GM18498 (cell line): ENCODE results near the gene RIPOR2.

Source experiments
- ATAC-seq: cut with Tn5 transposase; IDR thresholded peaks from one replicate; pipeline ENCODE4 v1.9.1; 2021; ENCODE audit warnings: mild to moderate bottlenecking, moderate library complexity; ENCODE audit not compliant: unreplicated experiment

The RIPOR2 gene

DNA sequence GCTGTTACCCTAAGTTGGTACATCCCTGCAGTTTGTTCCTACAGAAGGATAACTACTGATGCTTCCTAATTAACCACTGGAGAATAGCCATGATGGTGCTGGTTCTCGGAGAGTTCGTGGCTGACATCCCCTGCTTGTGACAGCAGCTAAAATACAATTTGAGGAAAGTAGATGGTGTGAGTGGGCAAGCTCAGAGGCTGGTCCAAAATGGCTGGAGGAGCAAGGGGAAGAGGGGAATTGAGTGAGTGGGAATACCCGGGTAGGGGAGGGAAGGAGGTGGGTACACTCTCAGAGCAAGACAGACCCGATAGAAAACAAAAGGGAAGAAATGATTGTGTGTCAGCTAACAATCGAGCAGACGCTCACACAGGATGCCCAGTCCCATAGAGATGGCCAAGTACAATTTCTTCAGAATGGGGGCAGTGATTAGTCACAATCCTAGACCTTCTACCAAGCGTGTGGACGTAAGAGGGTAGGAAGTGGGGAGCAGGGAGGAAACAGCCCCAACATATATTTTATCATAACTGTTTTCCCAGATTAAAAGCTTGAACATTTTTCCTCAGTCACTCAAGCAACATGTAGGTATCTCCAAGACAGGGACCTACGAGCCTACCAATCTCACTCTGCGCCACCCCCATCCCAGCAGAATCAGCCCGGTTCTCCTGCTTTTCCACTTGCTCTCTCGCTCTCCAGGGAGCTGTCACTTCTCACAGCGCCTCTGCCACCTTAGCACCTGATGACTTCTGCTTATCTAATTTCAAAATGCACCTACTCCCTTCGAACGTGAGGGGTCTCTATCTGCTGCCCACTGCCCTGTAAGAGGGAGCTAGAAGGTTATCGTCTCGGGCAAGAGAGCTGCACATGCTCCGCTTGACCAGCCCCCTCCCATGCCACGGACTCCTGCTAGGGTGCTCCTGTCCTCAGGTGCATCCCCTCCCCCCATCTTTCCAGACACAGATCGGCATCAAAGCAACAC lies 26.2 kb downstream of the RIPOR2 start:
- ATAC-seq = no peak

DNA sequence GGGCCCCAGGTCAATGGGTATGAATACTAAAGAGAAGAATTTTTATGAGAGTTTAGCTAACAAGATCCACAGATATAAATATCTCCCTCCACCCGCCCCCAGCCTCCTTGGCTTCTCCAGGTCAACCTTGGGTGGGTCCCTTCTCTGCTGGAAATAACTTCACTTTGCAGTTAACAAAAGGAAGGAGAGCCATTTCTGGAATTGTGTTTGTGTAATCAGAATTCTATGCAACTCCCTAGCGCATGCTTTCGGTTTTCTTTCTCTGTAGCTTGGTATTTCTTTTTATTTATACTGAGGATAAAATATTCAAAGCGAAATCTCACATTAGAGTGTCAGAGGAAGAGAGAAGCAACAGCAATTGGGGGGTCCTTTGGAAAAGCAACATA lies 27.1 kb downstream of the RIPOR2 start:
- ATAC-seq = no peak

- ATAC-seq = no peak
Measured at GRCh38 chr6:24907919-24908649, 27.7 kb downstream of the RIPOR2 start.

GRCh38 chr6:24906314-24906713 lies 29.4 kb downstream of the RIPOR2 start:
- no peak for ATAC-seq

DNA sequence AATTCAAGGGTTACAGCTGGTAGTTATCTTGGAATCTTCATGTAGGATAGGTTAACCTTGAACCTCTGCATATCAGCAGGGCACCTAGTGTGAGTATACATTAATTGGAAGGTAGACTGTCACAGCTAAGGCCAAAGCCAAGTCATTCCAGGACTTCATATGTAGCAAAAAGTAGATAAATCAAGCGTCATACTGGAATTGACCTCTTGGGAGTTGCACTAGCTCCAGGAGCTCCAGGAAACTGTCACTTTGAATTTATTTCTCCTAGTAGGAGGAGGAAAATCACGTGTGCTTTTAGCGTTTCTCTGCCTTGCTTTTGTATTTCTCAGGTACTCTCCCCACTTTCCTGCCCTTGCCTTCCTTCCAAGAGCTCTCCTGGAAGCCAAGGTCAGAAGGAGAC lies 30.3 kb downstream of the RIPOR2 start:
- ATAC-seq = no peak

GRCh38 chr6:24903681-24904080 lies 32.1 kb downstream of the RIPOR2 start:
- ATAC-seq = no peak

DNA sequence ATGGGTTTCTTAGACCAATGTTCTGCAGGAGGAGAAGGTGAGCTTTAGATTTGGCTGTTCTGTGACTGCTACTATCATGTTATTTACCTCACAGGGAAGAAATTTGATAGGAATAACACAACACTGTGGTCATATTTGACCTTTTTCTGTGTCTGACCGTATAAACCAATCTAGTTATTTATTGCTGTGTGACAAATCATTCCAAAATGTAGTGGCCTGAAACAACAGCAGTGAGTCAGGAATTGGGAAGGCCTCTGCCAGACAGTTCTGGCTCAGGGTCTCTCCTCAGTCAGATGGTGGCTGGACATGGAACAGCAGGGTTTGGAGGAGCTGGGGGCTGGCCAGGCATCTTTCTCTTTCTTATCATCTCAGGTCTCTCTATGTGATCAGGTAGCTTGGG lies 33.0 kb downstream of the RIPOR2 start:
- no peak for ATAC-seq

- no peak for ATAC-seq
Measured at GRCh38 chr6:24901698-24902328, 33.9 kb downstream of the RIPOR2 start.

DNA sequence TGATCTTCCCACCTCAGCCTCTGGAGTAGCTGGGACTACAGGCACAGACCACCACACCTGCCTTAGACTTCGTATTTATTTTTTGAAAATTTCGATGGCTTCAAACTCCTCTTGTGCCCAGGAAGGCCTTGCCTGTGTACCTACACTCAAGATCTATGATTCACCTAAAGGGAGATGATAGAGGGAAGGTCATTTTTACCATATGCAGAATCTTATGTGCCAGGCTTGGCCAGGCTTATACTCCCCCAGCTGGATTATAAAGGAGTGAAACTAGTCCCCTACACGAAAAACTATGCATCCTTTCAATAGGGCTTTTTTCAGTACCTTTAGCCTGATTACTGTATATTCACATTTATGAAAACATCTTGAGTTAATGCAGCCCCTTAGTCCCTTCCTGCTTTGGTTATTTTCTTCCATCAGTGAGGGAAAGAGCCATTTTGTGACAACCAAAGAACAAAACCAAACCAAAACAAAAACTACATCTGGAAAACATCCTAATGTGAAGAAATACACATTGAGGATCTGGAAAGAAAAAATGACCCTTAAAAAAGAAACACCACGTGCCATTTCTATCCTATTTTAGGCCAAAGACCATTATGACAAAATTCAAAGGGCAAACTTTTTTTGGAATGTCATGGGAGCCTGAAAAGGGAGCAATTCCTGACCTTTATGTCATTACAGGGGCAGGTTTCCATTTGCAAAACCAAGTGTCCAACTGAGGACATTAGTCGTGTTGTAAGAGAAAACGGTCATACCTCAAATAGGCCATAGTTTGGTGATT lies 34.7 kb downstream of the RIPOR2 start:
- no peak for ATAC-seq

GRCh38 chr6:24899997-24900325 lies 35.8 kb downstream of the RIPOR2 start:
- ATAC-seq = no peak

GRCh38 chr6:24899136-24899996 lies 36.4 kb downstream of the RIPOR2 start:
- ATAC-seq = no peak

GRCh38 chr6:24898676-24899075 lies 37.1 kb downstream of the RIPOR2 start:
- ATAC-seq = no peak

GRCh38 chr6:24897186-24897585 lies 38.6 kb downstream of the RIPOR2 start:
- no peak for ATAC-seq

DNA sequence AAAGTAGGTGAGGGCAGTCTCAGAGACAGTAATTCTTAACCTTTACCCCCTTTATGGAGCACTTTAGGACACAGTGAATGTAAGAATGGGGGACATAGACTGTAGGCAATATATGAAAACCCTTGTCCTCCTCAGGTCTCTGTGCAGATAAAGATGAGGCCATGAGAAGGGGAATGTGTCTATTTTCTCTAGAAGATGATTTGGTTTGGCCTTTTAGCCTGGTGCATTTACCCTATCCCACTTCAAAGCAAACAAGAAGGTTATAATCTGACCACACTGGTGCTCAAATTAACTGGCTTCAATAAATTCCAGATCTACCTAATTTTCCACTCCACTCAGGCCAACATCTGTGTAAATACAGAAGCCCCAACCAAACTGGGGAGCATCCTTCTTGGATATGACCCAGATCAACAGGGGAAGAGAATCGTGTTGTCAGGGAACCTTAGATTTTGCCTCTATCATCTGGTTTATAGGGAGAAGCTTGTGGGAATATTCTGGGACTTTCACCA lies 42.4 kb downstream of the RIPOR2 start:
- ATAC-seq = no peak

DNA sequence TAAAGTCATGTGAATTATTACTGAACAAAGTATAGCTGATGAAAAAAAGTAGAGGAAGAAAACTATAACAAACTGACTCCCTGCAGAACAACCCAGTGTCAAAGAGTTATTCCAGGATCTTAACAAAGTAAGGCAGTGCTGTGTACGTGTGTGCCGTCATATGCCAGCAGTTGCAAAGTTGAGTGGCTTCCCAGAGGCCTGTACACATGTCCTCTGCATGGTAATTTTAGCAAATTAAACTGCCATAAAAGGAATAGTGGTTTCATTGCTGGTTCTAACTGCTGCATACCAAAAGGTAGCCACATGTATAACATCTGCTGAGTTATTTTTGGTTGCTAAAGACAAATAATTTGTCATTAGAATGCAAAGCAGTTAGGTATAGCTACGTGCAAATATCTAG lies 44.8 kb downstream of the RIPOR2 start:
- ATAC-seq = no peak

- no peak for ATAC-seq
Measured at GRCh38 chr6:24890471-24890870, 45.3 kb downstream of the RIPOR2 start.

GRCh38 chr6:24888715-24889370 lies 46.9 kb downstream of the RIPOR2 start:
- no peak for ATAC-seq

DNA sequence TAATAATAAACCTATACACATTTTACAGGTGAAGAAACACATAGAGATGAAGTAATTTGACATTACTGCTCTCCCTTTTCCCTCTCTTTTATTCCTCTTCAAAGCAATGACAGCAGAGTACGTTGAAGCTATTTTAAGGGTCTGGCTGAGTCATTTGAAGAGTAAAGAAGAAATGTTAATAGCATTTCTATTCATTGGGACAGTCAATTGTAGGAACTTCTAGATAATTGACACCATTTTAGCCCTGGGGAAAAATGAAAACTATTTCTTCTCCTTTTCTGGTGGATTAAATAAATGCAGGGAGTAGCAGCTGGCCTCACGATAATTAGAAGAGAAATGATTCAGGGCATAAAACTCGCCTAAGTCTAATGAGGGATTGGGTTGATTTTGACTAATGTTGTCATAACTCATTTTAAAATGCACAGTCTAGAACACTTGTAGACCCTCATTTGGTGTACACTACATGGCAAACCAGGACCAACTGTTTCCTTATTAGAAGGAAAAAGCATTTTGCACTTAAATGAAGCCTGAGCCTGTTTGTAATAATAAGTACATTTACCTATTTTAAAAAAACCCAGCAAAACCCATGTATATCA lies 48.1 kb downstream of the RIPOR2 start:
- no peak for ATAC-seq

GRCh38 chr6:24883618-24884017 lies 52.1 kb downstream of the RIPOR2 start:
- peak; percentile 68 for ATAC-seq
